Measurements from ENCODE around the gene L3MBTL3. TPM values are rescaled to one million over a fixed set of nuclear protein-coding genes. Genes with fewer than 3 reads are reported as not detected.

L3MBTL3 gene
- total RNA-seq, 1 donor from 2014 or later: 22.8 TPM

DNA sequence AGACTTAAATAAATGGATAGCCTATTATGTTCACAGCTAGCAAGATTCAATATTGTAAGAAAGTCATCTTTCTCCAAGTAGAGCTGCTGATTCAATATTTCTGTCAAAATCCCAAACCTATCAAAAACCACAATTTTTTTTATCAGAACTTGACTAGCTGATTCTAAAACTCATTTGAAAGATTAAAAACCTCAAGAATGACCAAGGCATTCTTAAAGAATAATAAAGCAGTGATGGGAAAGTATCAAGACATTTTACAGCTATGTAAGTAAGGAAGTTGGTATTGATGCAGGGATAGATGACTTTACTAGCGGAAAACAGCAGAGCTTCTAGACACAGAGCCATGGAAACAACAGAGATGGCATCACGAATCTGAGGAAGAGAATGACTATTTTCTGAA, 139.7 kb downstream of the L3MBTL3 start:
- Mint-ChIP-seq H3K36me3 (ENCODE audit: unreplicated experiment) (no peaks in the 10 kb centered on the region), H3K27me3 (ENCODE audit: unreplicated experiment) (no peaks in the 10 kb centered on the region), H3K4me3 (ENCODE audit: unreplicated experiment) (no peak overlapping the region), H3K4me1 (ENCODE audit: low read depth, unreplicated experiment) (no peaks in the 10 kb centered on the region), H3K9me3 (ENCODE audit: unreplicated experiment) (no peaks in the 10 kb centered on the region), H3K27ac (ENCODE audit: unreplicated experiment) (no peak overlapping the region)
- DNase-seq: no peak
- TF ChIP-seq, protein P1, sequence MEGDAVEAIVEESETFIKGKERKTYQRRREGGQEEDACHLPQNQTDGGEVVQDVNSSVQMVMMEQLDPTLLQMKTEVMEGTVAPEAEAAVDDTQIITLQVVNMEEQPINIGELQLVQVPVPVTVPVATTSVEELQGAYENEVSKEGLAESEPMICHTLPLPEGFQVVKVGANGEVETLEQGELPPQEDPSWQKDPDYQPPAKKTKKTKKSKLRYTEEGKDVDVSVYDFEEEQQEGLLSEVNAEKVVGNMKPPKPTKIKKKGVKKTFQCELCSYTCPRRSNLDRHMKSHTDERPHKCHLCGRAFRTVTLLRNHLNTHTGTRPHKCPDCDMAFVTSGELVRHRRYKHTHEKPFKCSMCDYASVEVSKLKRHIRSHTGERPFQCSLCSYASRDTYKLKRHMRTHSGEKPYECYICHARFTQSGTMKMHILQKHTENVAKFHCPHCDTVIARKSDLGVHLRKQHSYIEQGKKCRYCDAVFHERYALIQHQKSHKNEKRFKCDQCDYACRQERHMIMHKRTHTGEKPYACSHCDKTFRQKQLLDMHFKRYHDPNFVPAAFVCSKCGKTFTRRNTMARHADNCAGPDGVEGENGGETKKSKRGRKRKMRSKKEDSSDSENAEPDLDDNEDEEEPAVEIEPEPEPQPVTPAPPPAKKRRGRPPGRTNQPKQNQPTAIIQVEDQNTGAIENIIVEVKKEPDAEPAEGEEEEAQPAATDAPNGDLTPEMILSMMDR (IDR thresholded peaks at IDR 0.05; ENCODE audit: partially characterized antibody, unreplicated experiment): no peak

DNA sequence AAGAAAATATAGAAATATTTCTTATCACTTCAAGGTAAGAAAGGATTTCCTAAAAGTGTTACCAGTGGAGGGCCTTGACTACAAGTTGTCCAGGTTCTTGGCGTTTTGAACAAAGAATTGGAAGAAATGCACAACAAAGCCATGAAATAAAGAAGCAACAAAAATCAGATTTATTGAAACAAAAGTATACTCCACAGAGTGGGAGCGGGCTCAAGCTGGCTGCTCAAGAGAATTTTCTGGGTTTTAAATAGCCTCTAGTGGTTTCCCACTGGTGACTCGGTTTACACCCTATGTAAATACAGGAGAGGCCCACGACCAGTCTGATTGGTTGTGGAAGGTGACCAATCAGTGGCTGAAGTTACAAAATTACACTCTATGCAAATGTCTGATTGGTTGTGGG, 140.2 kb downstream of the L3MBTL3 start:
- Mint-ChIP-seq H3K27me3 (ENCODE audit: unreplicated experiment) (no peaks in the 10 kb centered on the region), H3K27ac (ENCODE audit: unreplicated experiment) (no peak overlapping the region), H3K4me3 (ENCODE audit: unreplicated experiment) (no peak overlapping the region), H3K4me1 (ENCODE audit: low read depth, unreplicated experiment) (no peaks in the 10 kb centered on the region), H3K36me3 (ENCODE audit: unreplicated experiment) (no peaks in the 10 kb centered on the region), H3K9me3 (ENCODE audit: unreplicated experiment) (no peaks in the 10 kb centered on the region)
- TF ChIP-seq, protein P1 (IDR thresholded peaks at IDR 0.05; ENCODE audit: partially characterized antibody, unreplicated experiment): no peak
- no peak for DNase-seq

DNA sequence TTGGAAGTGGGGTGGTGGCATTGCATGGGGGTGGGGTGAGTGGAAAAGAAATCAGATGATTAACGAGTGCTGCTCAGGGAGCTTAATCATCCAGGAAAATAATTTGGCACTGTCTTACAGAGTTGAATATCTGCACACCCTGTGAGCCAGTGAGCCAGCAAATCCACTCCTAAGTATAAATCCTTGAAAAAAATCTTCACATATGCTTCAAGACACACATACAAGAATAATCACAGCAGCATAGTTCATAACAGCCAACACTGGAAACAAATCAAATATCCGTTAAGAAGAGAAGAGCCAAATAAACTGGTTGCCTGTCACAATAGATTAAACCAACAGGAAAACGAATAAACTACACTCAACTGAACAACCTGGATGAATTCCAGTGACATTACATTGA, 141.6 kb downstream of the L3MBTL3 start:
- Mint-ChIP-seq H3K27ac (ENCODE audit: unreplicated experiment) (no peak overlapping the region), H3K27me3 (ENCODE audit: unreplicated experiment) (no peaks in the 10 kb centered on the region)

DNA sequence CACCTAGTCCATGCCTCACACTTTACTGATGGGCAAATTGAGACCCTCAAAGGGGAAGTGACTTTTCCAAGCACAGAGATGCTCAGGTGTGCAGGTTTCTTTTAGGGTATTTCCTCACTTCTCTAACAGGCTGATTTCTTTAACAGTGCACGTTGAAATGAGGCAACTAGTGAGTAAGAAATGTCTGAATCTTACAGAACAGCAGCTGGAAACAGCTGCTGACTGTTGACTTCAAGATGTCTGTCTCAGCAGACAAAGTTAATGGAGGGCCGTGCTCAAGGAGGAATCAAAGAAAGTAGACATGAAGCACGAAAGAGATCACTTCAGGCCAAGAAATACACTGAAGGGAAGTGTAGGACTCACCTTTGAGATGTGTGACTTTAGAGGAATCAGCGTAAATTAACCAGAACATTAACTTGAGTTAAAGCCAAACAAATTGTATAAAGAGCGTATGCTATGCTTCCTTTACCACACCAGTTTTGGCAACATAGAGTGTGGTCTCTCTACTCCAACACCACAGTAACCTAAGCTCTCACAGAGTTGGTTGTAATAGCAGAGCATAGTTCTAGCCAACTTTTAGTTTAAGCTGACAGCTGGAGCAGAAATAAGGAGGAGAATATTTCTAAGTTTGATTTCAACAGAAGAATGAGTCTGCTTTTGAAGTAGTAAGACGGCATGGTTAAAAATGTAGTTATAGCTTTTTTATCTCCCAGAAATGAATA, 143.5 kb downstream of the L3MBTL3 start:
- H3K36me3 Mint-ChIP-seq (ENCODE audit: unreplicated experiment): no peaks in the 10 kb centered on the region
- no peaks in the 10 kb centered on the region for H3K27me3 Mint-ChIP-seq (ENCODE audit: unreplicated experiment)
- DNase-seq: no peak
- H3K9me3 Mint-ChIP-seq (ENCODE audit: unreplicated experiment): no peaks in the 10 kb centered on the region
- TF ChIP-seq, protein P1 (IDR thresholded peaks at IDR 0.05; ENCODE audit: partially characterized antibody, unreplicated experiment): no peak
- no peaks in the 10 kb centered on the region for H3K4me1 Mint-ChIP-seq (ENCODE audit: low read depth, unreplicated experiment)
- H3K27ac Mint-ChIP-seq (ENCODE audit: unreplicated experiment): no peak overlapping the region
- no peak overlapping the region for H3K4me3 Mint-ChIP-seq (ENCODE audit: unreplicated experiment)

More for the DNA sequence above, 141.6 kb downstream of the L3MBTL3 start:
- Mint-ChIP-seq H3K4me3 (ENCODE audit: unreplicated experiment) (no peak overlapping the region), H3K36me3 (ENCODE audit: unreplicated experiment) (no peaks in the 10 kb centered on the region), H3K4me1 (ENCODE audit: low read depth, unreplicated experiment) (no peaks in the 10 kb centered on the region), H3K9me3 (ENCODE audit: unreplicated experiment) (no peaks in the 10 kb centered on the region)
- TF ChIP-seq, protein P1 (IDR thresholded peaks at IDR 0.05; ENCODE audit: partially characterized antibody, unreplicated experiment): no peak
- no peak for DNase-seq

DNA sequence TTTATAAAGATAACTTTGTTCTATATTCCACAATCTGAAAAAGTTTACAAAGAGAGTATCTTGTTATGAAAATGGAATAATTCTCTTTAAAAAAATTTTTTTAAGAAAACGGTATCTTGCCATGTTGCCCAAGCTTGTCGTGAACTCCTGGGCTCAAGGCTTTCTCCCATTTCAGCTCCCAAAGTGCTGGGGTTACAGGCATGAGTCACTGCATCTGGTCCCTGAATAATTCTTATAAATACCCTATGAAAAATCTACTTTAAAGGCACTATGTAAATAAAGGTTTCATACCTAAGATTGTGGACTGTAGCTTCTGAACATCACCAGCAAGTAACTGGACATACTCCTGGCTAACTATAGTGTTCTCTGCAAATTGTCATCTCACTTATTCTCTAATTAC, 144.0 kb downstream of the L3MBTL3 start:
- Mint-ChIP-seq H3K36me3 (ENCODE audit: unreplicated experiment) (no peaks in the 10 kb centered on the region), H3K4me1 (ENCODE audit: low read depth, unreplicated experiment) (no peaks in the 10 kb centered on the region), H3K27ac (ENCODE audit: unreplicated experiment) (no peak overlapping the region), H3K4me3 (ENCODE audit: unreplicated experiment) (no peak overlapping the region), H3K9me3 (ENCODE audit: unreplicated experiment) (no peaks in the 10 kb centered on the region), H3K27me3 (ENCODE audit: unreplicated experiment) (no peaks in the 10 kb centered on the region)
- no peak for DNase-seq
- TF ChIP-seq, protein P1 (IDR thresholded peaks at IDR 0.05; ENCODE audit: partially characterized antibody, unreplicated experiment): no peak

Measured in glutamatergic neuron (in vitro differentiated cells).